ENCODE measurements around the gene PDE3A. TPM values are rescaled to one million over a fixed set of nuclear protein-coding genes. Genes with fewer than 3 reads are reported as not detected.
A peak's percentile ranks its signal among the peaks of the same experiment; 100 is the strongest.

The PDE3A gene
- total and polyA plus RNA-seq, 2 experiments from 2014 or later = 11.1 to 61.6 TPM

DNA sequence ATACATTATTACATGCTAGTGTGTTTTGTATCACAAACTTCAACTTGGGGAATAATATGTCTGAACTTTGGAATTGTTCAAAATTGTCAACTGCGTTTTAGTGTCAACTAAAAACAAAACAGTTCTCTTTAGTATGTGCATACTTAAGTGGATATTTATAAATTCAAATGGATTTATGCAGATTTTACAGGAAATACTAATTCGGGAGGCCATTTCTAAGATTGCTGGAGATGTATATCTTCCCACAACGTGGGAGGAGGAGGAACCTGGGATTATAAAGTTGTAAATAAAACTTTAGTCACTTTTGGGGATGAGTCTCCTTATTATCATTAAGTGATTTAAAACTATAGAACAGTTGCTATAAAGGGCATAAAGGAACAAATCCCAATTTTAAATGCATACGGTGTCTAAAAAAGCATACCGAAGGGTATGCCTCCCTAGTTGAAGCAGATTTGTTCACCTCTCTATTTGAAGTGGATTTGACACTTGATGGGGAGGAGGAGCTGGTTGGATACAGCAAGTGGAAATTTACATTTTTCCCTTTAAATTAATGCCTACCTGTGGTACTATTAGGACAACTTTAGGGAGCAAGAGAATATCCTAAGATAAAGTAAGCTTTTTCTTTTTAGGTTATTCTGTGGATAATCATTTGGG, 2.7 kb downstream of the PDE3A start:
- peaks cover 3% of the 10 kb centered on the region for H3K27me3 ChIP-seq
- TF ChIP-seq, protein P1, sequence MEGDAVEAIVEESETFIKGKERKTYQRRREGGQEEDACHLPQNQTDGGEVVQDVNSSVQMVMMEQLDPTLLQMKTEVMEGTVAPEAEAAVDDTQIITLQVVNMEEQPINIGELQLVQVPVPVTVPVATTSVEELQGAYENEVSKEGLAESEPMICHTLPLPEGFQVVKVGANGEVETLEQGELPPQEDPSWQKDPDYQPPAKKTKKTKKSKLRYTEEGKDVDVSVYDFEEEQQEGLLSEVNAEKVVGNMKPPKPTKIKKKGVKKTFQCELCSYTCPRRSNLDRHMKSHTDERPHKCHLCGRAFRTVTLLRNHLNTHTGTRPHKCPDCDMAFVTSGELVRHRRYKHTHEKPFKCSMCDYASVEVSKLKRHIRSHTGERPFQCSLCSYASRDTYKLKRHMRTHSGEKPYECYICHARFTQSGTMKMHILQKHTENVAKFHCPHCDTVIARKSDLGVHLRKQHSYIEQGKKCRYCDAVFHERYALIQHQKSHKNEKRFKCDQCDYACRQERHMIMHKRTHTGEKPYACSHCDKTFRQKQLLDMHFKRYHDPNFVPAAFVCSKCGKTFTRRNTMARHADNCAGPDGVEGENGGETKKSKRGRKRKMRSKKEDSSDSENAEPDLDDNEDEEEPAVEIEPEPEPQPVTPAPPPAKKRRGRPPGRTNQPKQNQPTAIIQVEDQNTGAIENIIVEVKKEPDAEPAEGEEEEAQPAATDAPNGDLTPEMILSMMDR (IDR thresholded peaks at IDR 0.05; ENCODE audit: poor library complexity) = no peak
- TF ChIP-seq EZH2 (IDR thresholded peaks at IDR 0.05; ENCODE audit: borderline replicate concordance) = no peak
- no peak for TF ChIP-seq EZH2phosphoT487 (IDR thresholded peaks at IDR 0.05; ENCODE audit: low read depth, severe bottlenecking, unreplicated experiment)
- no peak for DNase-seq (ENCODE audit: low spot score)
- peak overlapping the region; percentile 35 for H3K4me3 ChIP-seq
- no peaks in the 10 kb centered on the region for H3K9me3 ChIP-seq (ENCODE audit: low read depth)
- H3K4me2 ChIP-seq = peak overlapping the region; percentile 71
- peak overlapping the region; percentile 93 for H3K27ac ChIP-seq
- H4K20me1 ChIP-seq (ENCODE audit: insufficient read depth, poor library complexity, severe bottlenecking) = peaks cover 10% of the 10 kb centered on the region
- peaks cover 6% of the 10 kb centered on the region for H3K4me1 ChIP-seq (ENCODE audit: insufficient read depth)
- 30% methylated on average over 5 of the region's 5 CpGs for WGBS (ENCODE audit: low lambda C conversion rate, missing lambda C conversion rate)
- H3K9me2 ChIP-seq (replicated peaks; ENCODE audit: insufficient read depth) = no peaks in the 10 kb centered on the region
- no peak overlapping the region for H2AFZ ChIP-seq
- H3K36me3 ChIP-seq (replicated peaks; ENCODE audit: insufficient read depth, low read depth) = no peaks in the 10 kb centered on the region
- peaks cover 56% of the 10 kb centered on the region for H3K79me2 ChIP-seq

DNA sequence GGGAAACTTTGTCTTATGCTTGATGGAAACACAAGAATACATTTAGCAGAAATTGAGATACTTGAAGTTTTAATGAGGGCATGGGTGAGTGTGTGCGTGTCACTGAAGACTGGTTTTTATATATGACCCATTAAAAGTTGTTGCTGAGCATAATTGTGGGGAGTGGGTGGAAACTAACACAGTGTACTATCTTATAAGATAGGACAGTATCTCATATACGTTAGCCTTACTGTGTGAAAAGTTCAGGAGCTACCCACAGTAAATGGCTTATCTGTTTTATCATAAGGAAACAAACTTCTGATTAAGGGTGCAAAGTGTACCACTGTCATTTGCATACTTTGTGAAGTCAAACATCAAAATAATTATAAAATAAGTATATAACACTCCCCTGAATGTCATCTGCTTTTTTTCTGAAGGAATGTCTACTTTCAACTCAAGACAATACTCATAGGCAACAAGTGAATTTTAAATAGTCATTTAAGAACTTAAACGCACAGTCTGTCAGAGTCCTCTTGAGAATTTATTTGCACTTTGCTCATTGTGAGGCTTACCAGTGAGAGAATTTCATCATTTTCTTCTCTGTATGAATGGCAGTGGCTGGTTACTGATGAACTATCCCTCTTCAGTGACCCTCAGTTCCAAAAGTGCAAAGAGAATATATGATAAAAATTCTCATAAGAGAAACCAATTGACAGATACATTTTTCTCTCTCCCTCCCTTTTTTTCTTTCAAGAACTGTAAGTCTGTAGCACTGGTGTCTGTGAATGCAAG, 4.2 kb downstream of the PDE3A start:
- Histone ChIP-seq H4K20me1 (ENCODE audit: insufficient read depth, poor library complexity, severe bottlenecking) (peaks cover 15% of the 10 kb centered on the region), H3K36me3 (replicated peaks; ENCODE audit: insufficient read depth, low read depth) (no peaks in the 10 kb centered on the region), H3K27me3 (peaks cover 3% of the 10 kb centered on the region), H3K9me2 (replicated peaks; ENCODE audit: insufficient read depth) (no peaks in the 10 kb centered on the region), H3K27ac (peak overlapping the region; percentile 93), H3K9me3 (ENCODE audit: low read depth) (no peaks in the 10 kb centered on the region), H3K4me2 (peak overlapping the region; percentile 71), H3K79me2 (peaks cover 72% of the 10 kb centered on the region), H3K4me3 (peak overlapping the region; percentile 35), H2AFZ (no peak overlapping the region), H3K4me1 (ENCODE audit: insufficient read depth) (peaks cover 6% of the 10 kb centered on the region)
- TF ChIP-seq, protein P1 (IDR thresholded peaks at IDR 0.05; ENCODE audit: poor library complexity) = no peak
- TF ChIP-seq EZH2 (IDR thresholded peaks at IDR 0.05; ENCODE audit: borderline replicate concordance) (no peak), EZH2phosphoT487 (IDR thresholded peaks at IDR 0.05; ENCODE audit: low read depth, severe bottlenecking, unreplicated experiment) (no peak)
- 45% methylated on average over 3 of the region's 3 CpGs for WGBS (ENCODE audit: low lambda C conversion rate, missing lambda C conversion rate)
- DNase-seq (ENCODE audit: low spot score) = no peak

DNA sequence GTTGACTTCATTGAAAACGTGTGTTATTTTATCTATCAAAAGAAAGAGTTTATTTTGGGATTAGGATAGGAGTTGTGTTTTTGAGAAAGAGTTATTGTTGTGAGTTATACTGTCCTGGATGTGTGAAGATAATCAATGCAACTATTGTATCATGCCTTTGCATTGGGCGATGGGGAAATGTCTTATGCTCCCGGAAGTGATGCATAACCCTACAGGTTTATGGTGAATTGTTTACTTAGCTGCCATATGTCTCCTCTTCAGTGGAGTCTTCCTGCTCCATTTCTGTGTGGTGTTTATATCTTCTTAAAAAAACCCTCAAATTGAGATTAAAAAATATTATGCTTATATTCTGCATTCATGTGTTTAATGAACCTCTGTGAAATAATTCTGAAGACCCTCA, 6.5 kb downstream of the PDE3A start:
- peaks cover 6% of the 10 kb centered on the region for H3K4me1 ChIP-seq (ENCODE audit: insufficient read depth)
- H4K20me1 ChIP-seq (ENCODE audit: insufficient read depth, poor library complexity, severe bottlenecking) = peaks cover 15% of the 10 kb centered on the region
- no peak overlapping the region for H2AFZ ChIP-seq
- H3K36me3 ChIP-seq (replicated peaks; ENCODE audit: insufficient read depth, low read depth) = no peaks in the 10 kb centered on the region
- DNase-seq (ENCODE audit: low spot score) = no peak
- peaks cover 94% of the 10 kb centered on the region for H3K79me2 ChIP-seq
- TF ChIP-seq, protein P1 (IDR thresholded peaks at IDR 0.05; ENCODE audit: poor library complexity) = no peak
- no peak for TF ChIP-seq EZH2 (IDR thresholded peaks at IDR 0.05; ENCODE audit: borderline replicate concordance)
- no peak for TF ChIP-seq EZH2phosphoT487 (IDR thresholded peaks at IDR 0.05; ENCODE audit: low read depth, severe bottlenecking, unreplicated experiment)
- no peak overlapping the region for H3K27ac ChIP-seq
- H3K9me3 ChIP-seq (ENCODE audit: low read depth) = no peaks in the 10 kb centered on the region
- no peak overlapping the region for H3K4me3 ChIP-seq
- 69% methylated on average over 3 of the region's 3 CpGs for WGBS (ENCODE audit: low lambda C conversion rate, missing lambda C conversion rate)
- H3K9me2 ChIP-seq (replicated peaks; ENCODE audit: insufficient read depth) = no peaks in the 10 kb centered on the region
- peaks cover 3% of the 10 kb centered on the region for H3K27me3 ChIP-seq
- peak overlapping the region; percentile 71 for H3K4me2 ChIP-seq

All from hepatocyte (in vitro differentiated cells).